SK-N-SH (cell line): ENCODE measurements around the gene CLMN. TPM values are rescaled to one million over a fixed set of nuclear protein-coding genes. Genes with fewer than 3 reads are reported as not detected.

Source experiments
- CTCF ChIA-PET: fragments of 300-600, 350-600 bp; formaldehyde crosslinking; extraction: SDS; loops from one replicate; lab custom pipeline; 2021; lab: Yijun Ruan, JAX
- POLR2A ChIA-PET: fragments of 350-600 bp; sonication (Branson Sonifier 250); formaldehyde crosslinking; extraction: SDS; loops from one replicate; lab custom pipeline; 2020; ENCODE audit warnings: antibody characterized with exemption, inconsistent platforms; lab: Yijun Ruan, JAX
- DNase-seq: peaks from one replicate; pipeline ENCODE4 v3.0.0; 2012
- H2AFZ ChIP-seq: fragments of 200-600 bp; sonication (generic); 2 replicates; pipeline ENCODE4 v1.8.1; 2016; ENCODE audit warnings: antibody characterized with exemption, mild to moderate bottlenecking, low read depth
- H3F3A ChIP-seq: fragments of 200-600 bp; sonication (generic); replicated peaks from 2 replicates; pipeline ENCODE3; 2016; ENCODE audit warnings: antibody characterized with exemption, mild to moderate bottlenecking; ENCODE audit not compliant: insufficient read depth
- H3K27ac ChIP-seq, 2 experiments: fragments of 200-500 bp in 1 of 2; fragments of 200-600 bp in 1 of 2; sonication (Bioruptor generic) in 1 of 2; sonication (generic), shearing (Covaris generic) in 1 of 2; 2 replicates each; pipeline versions ENCODE4 v1.5.1 to v1.6.1; 2014 to 2016; ENCODE audit warnings: low read depth in 2 of 2, inconsistent platforms in 1 of 2, low read length in 1 of 2, mild to moderate bottlenecking in 1 of 2, mixed read lengths in 1 of 2
- H3K27me3 ChIP-seq: fragments of 200-600 bp; sonication (generic), shearing (Covaris generic); 2 replicates; pipeline ENCODE4 v1.6.1; 2016; ENCODE audit warnings: mixed run types; ENCODE audit not compliant: insufficient read depth
- H3K36me3 ChIP-seq, 2 experiments: fragments of 200-500 bp in 1 of 2; fragments of 200-600 bp in 1 of 2; sonication (Bioruptor generic) in 1 of 2; sonication (generic) in 1 of 2; replicated peaks in 1 of 2; 2 replicates each; pipeline versions ENCODE3 to v1.5.1; 2014 to 2016; ENCODE audit warnings: low read length in 1 of 2, mild to moderate bottlenecking in 1 of 2; ENCODE audit not compliant: insufficient read depth in 2 of 2, control insufficient read depth in 1 of 2
- H3K4me1 ChIP-seq, 2 experiments: fragments of 200-500 bp in 1 of 2; fragments of 200-600 bp in 1 of 2; sonication (Bioruptor generic) in 1 of 2; sonication (generic), shearing (Covaris generic) in 1 of 2; 2 replicates each; pipeline versions ENCODE4 v1.5.1 to v1.6.1; 2014 to 2016; ENCODE audit warnings: low read depth in 1 of 2, low read length in 1 of 2, mixed run types in 1 of 2; ENCODE audit not compliant: insufficient read depth in 2 of 2, control insufficient read depth in 1 of 2
- H3K4me2 ChIP-seq: fragments of 200-600 bp; sonication (generic), shearing (Covaris generic); 2 replicates; pipeline ENCODE4 v1.6.1; 2017; ENCODE audit warnings: mixed run types
- H3K4me3 ChIP-seq, 2 experiments: fragments of 200-500 bp in 1 of 2; fragments of 200-600 bp in 1 of 2; sonication (Bioruptor generic) in 1 of 2; sonication (generic), shearing (Covaris generic) in 1 of 2; 2 replicates each; pipeline versions ENCODE4 v1.5.1 to v1.8.1; 2014 to 2016; ENCODE audit warnings: low read depth in 2 of 2, inconsistent platforms in 1 of 2, low read length in 1 of 2, mild to moderate bottlenecking in 1 of 2, mixed read lengths in 1 of 2, moderate library complexity in 1 of 2
- H3K79me2 ChIP-seq: fragments of 200-600 bp; sonication (generic); 2 replicates; pipeline ENCODE4 v1.8.1; 2017; ENCODE audit warnings: mild to moderate bottlenecking; ENCODE audit not compliant: insufficient read depth
- H3K9ac ChIP-seq: fragments of 200-600 bp; sonication (generic); 2 replicates; pipeline ENCODE4 v1.6.1; 2017; ENCODE audit warnings: mixed run types
- H3K9me2 ChIP-seq: fragments of 200-600 bp; sonication (generic); 2 replicates; pipeline ENCODE4 v1.6.1; 2017; ENCODE audit warnings: mixed run types
- H3K9me3 ChIP-seq: fragments of 200-600 bp; sonication (generic); 2 replicates; pipeline ENCODE4 v1.6.1; 2017; ENCODE audit warnings: mixed run types, mild to moderate bottlenecking, moderate library complexity
- H4K20me1 ChIP-seq: fragments of 200-600 bp; sonication (generic); 2 replicates; pipeline ENCODE4 v1.6.1; 2017; ENCODE audit warnings: mild to moderate bottlenecking, mixed run types; ENCODE audit not compliant: insufficient read depth
- CHD2 ChIP-seq: fragments of 150-350 bp; IDR thresholded peaks from 2 replicates; pipeline ENCODE4 v1.6.1; 2018; ENCODE audit warnings: low read length; ENCODE audit not compliant: partially characterized antibody
- ELF1 ChIP-seq: IDR thresholded peaks from 2 replicates; pipeline ENCODE4 v1.4.0; 2012
- EP300 ChIP-seq, 2 experiments: IDR thresholded peaks; 2 replicates each; pipeline versions ENCODE4 v1.4.0 to v1.6.1; 2012; ENCODE audit warnings: borderline replicate concordance in 1 of 2, low read depth in 1 of 2, low read length in 1 of 2
- GABPA ChIP-seq: IDR thresholded peaks from 2 replicates; pipeline ENCODE4 v1.4.0; 2012; ENCODE audit warnings: low read depth, mild to moderate bottlenecking
- GATA2 ChIP-seq: sonication (generic); formaldehyde crosslinking; IDR thresholded peaks from 2 replicates; pipeline ENCODE4 v1.5.0; 2020; ENCODE audit warnings: mild to moderate bottlenecking, missing genetic modification reagents
- JUND ChIP-seq: IDR thresholded peaks from 2 replicates; pipeline ENCODE4 v1.4.0; 2012
- MEF2A ChIP-seq: IDR thresholded peaks from 2 replicates; pipeline ENCODE4 v1.4.0; 2012; ENCODE audit warnings: low read depth, borderline replicate concordance
- PBX3 ChIP-seq: IDR thresholded peaks from 2 replicates; pipeline ENCODE4; 2012
- POLR2AphosphoS5 ChIP-seq: IDR thresholded peaks from 2 replicates; pipeline ENCODE4 v1.6.1; 2012; ENCODE audit warnings: low read depth, low read length
- RAD21 ChIP-seq: IDR thresholded peaks from 2 replicates; pipeline ENCODE4 v1.6.1; 2012; ENCODE audit warnings: mild to moderate bottlenecking, low read length
- RCOR1 ChIP-seq: fragments of 150-350 bp; IDR thresholded peaks from 2 replicates; pipeline ENCODE4 v1.6.1; 2017; ENCODE audit warnings: antibody characterized with exemption, low read length
- SMC3 ChIP-seq: IDR thresholded peaks from 2 replicates; pipeline ENCODE4 v1.6.1; 2012; ENCODE audit warnings: low read depth, low read length, improper control_type of control experiment
- TCF12 ChIP-seq: IDR thresholded peaks from 2 replicates; pipeline ENCODE4 v1.4.0; 2012
- TEAD4 ChIP-seq: IDR thresholded peaks from 2 replicates; pipeline ENCODE4 v1.4.0; 2012; ENCODE audit warnings: mild to moderate bottlenecking, borderline replicate concordance; ENCODE audit not compliant: insufficient read depth
- USF1 ChIP-seq: IDR thresholded peaks from 2 replicates; pipeline ENCODE4 v1.4.0; 2012; ENCODE audit warnings: low read depth, borderline replicate concordance
- WGBS: methylation state at CpG from one replicate; pipeline ENCODE4 v1.1.6; 2017; ENCODE audit warnings: low lambda C conversion rate; 5-methylcytosine and 5-hydroxymethylcytosine counted together
- polyA plus RNA-seq, 3 experiments: library from polyadenylated mRNA; depleted of rRNA; stranded (reverse); fragments of >200 nt; gene quantifications; 2 replicates each; pipeline ENCODE4 v1.2.3, GENCODE V29; 2012

CLMN gene
- polyA plus RNA-seq, 1 of the 3 experiments (the other 2 are of a cell fraction), result 1.4 TPM

GRCh38 chr14:95250140-95250769, 69.5 kb downstream of the CLMN start:
- 0 out of 4 replicates have a peak overlapping the region, but pooled peaks of 1 of the 2 experiments have one; percentile 41 for H3K27ac ChIP-seq
- 71% methylated on average over 5 of the region's 5 CpGs for WGBS
- no peak overlapping the region for H2AFZ ChIP-seq
- no peak overlapping the region for H3K9ac ChIP-seq
- no peak overlapping the region for H3K4me2 ChIP-seq
- H3K79me2 ChIP-seq, result no peaks in the 10 kb centered on the region
- no peaks in the 10 kb centered on the region for H3K27me3 ChIP-seq
- no peaks in the 10 kb centered on the region for H3K9me2 ChIP-seq
- ChIA-PET CTCF (interaction anchor here (0.8 to 2.1 kb wide), 5 partner anchors 11 to 182 kb away, joined by 3 to 5 read pairs (median 3); no protein-coding TSS in a partner anchor), POLR2A (no interaction called here)
- H3K4me1 ChIP-seq, result peaks cover 11 to 23% of the 10 kb centered on the region in 2 experiments
- peaks cover 14% of the 10 kb centered on the region for H3F3A ChIP-seq
- TF ChIP-seq MEF2A (no peak), SMC3 (no peak), GABPA (no peak), CHD2 (no peak), JUND (no peak), TEAD4 (no peak), EP300 (IDR thresholded peaks at IDR 0.05; ENCODE audit: borderline replicate concordance in 1 of 2, low read depth in 1 of 2, low read length in 1 of 2) (no peak), TCF12 (no peak), GATA2 (CRISPR knock-in tag) (no peak; the same call in 1 of the 2 replicates), RCOR1 (no peak), POLR2AphosphoS5 (no peak)
- TF ChIP-seq, all 33 proteins: peak for 0
- no peak overlapping the region for H3K4me3 ChIP-seq
- H3K9me3 ChIP-seq, result no peaks in the 10 kb centered on the region
- DNase-seq, result no peak
- H3K36me3 ChIP-seq, result no peaks in the 10 kb centered on the region
- H4K20me1 ChIP-seq, result no peaks in the 10 kb centered on the region

GRCh38 chr14:95248432-95248831, 71.3 kb downstream of the CLMN start:
- H3K9ac ChIP-seq, result peak overlapping the region; percentile 29; the same call in 1 of the 2 replicates
- no peak overlapping the region for H3K4me3 ChIP-seq
- no peaks in the 10 kb centered on the region for H4K20me1 ChIP-seq

More at GRCh38 chr14:95248432-95248831, 71.3 kb downstream of the CLMN start:
- H3K4me2 ChIP-seq, result peak overlapping the region; percentile 62
- WGBS, result 59% methylated on average over 6 of the region's 6 CpGs
- POLR2A ChIA-PET, result no interaction called here
- H3K4me1 ChIP-seq, result peaks cover 11 to 23% of the 10 kb centered on the region in 2 experiments
- no peak for TF ChIP-seq GATA2 (CRISPR knock-in tag)
- no peak for TF ChIP-seq ELF1
- peak; percentile 31; the same call in 1 of the 2 replicates for TF ChIP-seq RAD21
- peak; percentile 44 for TF ChIP-seq PBX3
- TF ChIP-seq EP300 (IDR thresholded peaks at IDR 0.05; ENCODE audit: borderline replicate concordance in 1 of 2, low read depth in 1 of 2, low read length in 1 of 2), result peak in 1 of 2 experiments; percentile 17; a peak in 1 of 4 replicates
- TF ChIP-seq USF1, result no peak
- peak; percentile 70 for TF ChIP-seq TCF12
- H3K27ac ChIP-seq, result peak overlapping the region; percentile 39 to 41; a peak in 3 of 4 replicates
- H3K79me2 ChIP-seq, result no peaks in the 10 kb centered on the region
- H3K9me3 ChIP-seq, result no peaks in the 10 kb centered on the region
- no peak for DNase-seq
- no peaks in the 10 kb centered on the region for H3K27me3 ChIP-seq
- H2AFZ ChIP-seq, result no peak overlapping the region
- H3K9me2 ChIP-seq, result no peaks in the 10 kb centered on the region
- peaks cover 14% of the 10 kb centered on the region for H3F3A ChIP-seq
- CTCF ChIA-PET, result interaction anchor here (0.9 to 1.5 kb wide), 2 partner anchors 70 to 184 kb away, joined by 3 to 5 read pairs; no protein-coding TSS in a partner anchor
- no peaks in the 10 kb centered on the region for H3K36me3 ChIP-seq
